Neural cell (in vitro differentiated cells): ENCODE measurements around the gene DERA. TPM values are rescaled to one million over a fixed set of nuclear protein-coding genes. Genes with fewer than 3 reads are reported as not detected.

ENCODE experiments used
- H2AFZ ChIP-seq: fragments of 200-600, 300-800 bp; sonication (generic), shearing (Covaris generic); 2 replicates; pipeline ENCODE4 v1.6.0; 2014; ENCODE audit warnings: low read depth, mild to moderate bottlenecking, antibody characterized with exemption, low read length, moderate library complexity
- H3F3A ChIP-seq: fragments of 200-600 bp; shearing (Covaris generic); 2 replicates; pipeline ENCODE4 v1.6.1; 2016; ENCODE audit warnings: mild to moderate bottlenecking, moderate library complexity, mixed read lengths, antibody characterized with exemption, low read length; ENCODE audit not compliant: insufficient read depth, poor library complexity, severe bottlenecking
- H3K27ac ChIP-seq: fragments of 200-600, 300-800 bp; sonication (generic), shearing (Covaris generic); 2 replicates; pipeline ENCODE4 v1.5.1; 2014; ENCODE audit warnings: mild to moderate bottlenecking, low read length, moderate library complexity
- H3K27me3 ChIP-seq: fragments of 300-800, 200-600 bp; sonication (generic), shearing (Covaris generic); 2 replicates; pipeline ENCODE4 v1.6.0; 2014; ENCODE audit warnings: mild to moderate bottlenecking, low read depth, low read length, moderate library complexity; ENCODE audit not compliant: insufficient read depth
- H3K36me3 ChIP-seq: fragments of 300-800, 200-600 bp; sonication (generic), shearing (Covaris generic); 2 replicates; pipeline ENCODE4 v1.5.1; 2014; ENCODE audit warnings: mild to moderate bottlenecking, antibody characterized with exemption, low read length, moderate library complexity; ENCODE audit not compliant: insufficient read depth
- H3K4me2 ChIP-seq: fragments of 300-800, 200-600 bp; sonication (generic), shearing (Covaris generic); 2 replicates; pipeline ENCODE4 v1.6.0; 2014; ENCODE audit warnings: mild to moderate bottlenecking, low read length
- H3K4me3 ChIP-seq: fragments of 300-800, 200-600 bp; sonication (generic), shearing (Covaris generic); 2 replicates; pipeline ENCODE4 v1.5.1; 2014; ENCODE audit warnings: mild to moderate bottlenecking, low read length, moderate library complexity
- H3K79me2 ChIP-seq: fragments of 200-600 bp; shearing (Covaris generic); replicated peaks from 2 replicates; pipeline ENCODE4 v1.6.0; 2014; ENCODE audit warnings: mild to moderate bottlenecking, low read length, moderate library complexity; ENCODE audit not compliant: insufficient read depth
- H3K9ac ChIP-seq: fragments of 300-800, 200-600 bp; sonication (generic), shearing (Covaris generic); 2 replicates; pipeline ENCODE4 v1.6.1; 2016; ENCODE audit warnings: mild to moderate bottlenecking, low read length, mixed read lengths
- H3K9me2 ChIP-seq: fragments of 200-600 bp; shearing (Covaris generic); 2 replicates; pipeline ENCODE4 v1.6.1; 2016; ENCODE audit warnings: mild to moderate bottlenecking, low read length, mixed read lengths; ENCODE audit not compliant: insufficient read depth
- H3K9me3 ChIP-seq: fragments of 200-600, 300-800 bp; sonication (generic), shearing (Covaris generic); 2 replicates; pipeline ENCODE4 v1.6.1; 2016; ENCODE audit warnings: mild to moderate bottlenecking, mixed run types, low read length, moderate library complexity, mixed read lengths
- H4K20me1 ChIP-seq: fragments of 200-600 bp; shearing (Covaris generic); 2 replicates; pipeline ENCODE4 v1.6.1; 2016; ENCODE audit warnings: mild to moderate bottlenecking, mixed run types; ENCODE audit not compliant: insufficient read depth
- EP300 ChIP-seq: fragments of 450-650 bp; conservative IDR thresholded peaks from 2 replicates; pipeline ENCODE4 v1.6.1; 2014; ENCODE audit warnings: antibody characterized with exemption, mild to moderate bottlenecking, moderate library complexity; ENCODE audit not compliant: poor library complexity, severe bottlenecking
- EZH2 ChIP-seq: fragments of 200-600, 300-800 bp; shearing (Covaris generic), sonication (generic); IDR thresholded peaks from 2 replicates; pipeline ENCODE4 v1.6.1; 2014; ENCODE audit warnings: antibody characterized with exemption, low read length, borderline replicate concordance, mild to moderate bottlenecking; ENCODE audit not compliant: insufficient read depth, poor library complexity, severe bottlenecking
- MXI1 ChIP-seq: fragments of 450-650 bp; conservative IDR thresholded peaks from 2 replicates; pipeline ENCODE4 v1.6.1; 2014; ENCODE audit warnings: antibody characterized with exemption, mild to moderate bottlenecking; ENCODE audit not compliant: poor library complexity, severe bottlenecking
- POLR2AphosphoS5 ChIP-seq: IDR thresholded peaks from 2 replicates; pipeline ENCODE4 v1.6.1; 2012
- RAD21 ChIP-seq: fragments of 450-650 bp; conservative IDR thresholded peaks from 2 replicates; pipeline ENCODE4 v1.6.1; 2014; ENCODE audit warnings: antibody characterized with exemption, mild to moderate bottlenecking, moderate library complexity
- SMC3 ChIP-seq: fragments of 450-650 bp; conservative IDR thresholded peaks from 2 replicates; pipeline ENCODE4 v1.6.1; 2014; ENCODE audit warnings: antibody characterized with exemption, mild to moderate bottlenecking, moderate library complexity; ENCODE audit not compliant: poor library complexity
- TAF1 ChIP-seq: IDR thresholded peaks from 2 replicates; pipeline ENCODE4 v1.6.1; 2012; ENCODE audit warnings: low read depth
- polyA plus RNA-seq: library from polyadenylated mRNA; depleted of rRNA; stranded (reverse); fragments of >200 nt; gene quantifications from 2 replicates; pipeline ENCODE4 v1.2.3, GENCODE V29; 2014
- TF ChIP-seq, protein P1 (sequence below): IDR thresholded peaks from 2 replicates; pipeline ENCODE4 v1.6.1; 2012; ENCODE audit warnings: borderline replicate concordance
- TF ChIP-seq, protein P2 (sequence below): fragments of 450-650 bp; IDR thresholded peaks from 2 replicates; pipeline ENCODE4 v1.5.1; 2014; ENCODE audit warnings: antibody characterized with exemption, mild to moderate bottlenecking, moderate library complexity; ENCODE audit not compliant: poor library complexity, severe bottlenecking

DERA gene
- polyA plus RNA-seq, 1 donor from 2014 or later = 7.7 TPM

DNA sequence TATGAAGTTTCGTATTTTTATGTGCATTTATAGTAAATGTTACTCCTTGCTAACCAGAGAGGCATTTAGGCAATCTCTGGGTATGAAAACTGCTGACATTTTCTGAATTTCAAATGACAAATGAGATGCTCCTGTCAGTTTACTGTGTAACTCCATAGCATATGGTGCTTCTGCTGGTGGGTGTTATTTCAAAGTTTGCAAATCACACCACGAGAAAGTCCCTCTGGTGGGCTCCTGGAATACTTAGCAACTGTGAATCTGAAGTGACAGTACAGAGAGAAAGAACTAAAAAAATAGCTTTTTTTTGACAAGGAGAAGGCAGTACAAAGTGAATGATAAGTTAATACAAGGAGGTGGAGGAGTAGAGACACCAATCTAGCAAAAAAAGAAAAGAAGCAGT lies 161.5 kb downstream of the DERA start:
- Histone ChIP-seq H4K20me1 (no peaks in the 10 kb centered on the region), H3K27ac (no peak overlapping the region), H3K9me3 (no peaks in the 10 kb centered on the region), H2AFZ (no peak overlapping the region), H3K36me3 (no peaks in the 10 kb centered on the region), H3K4me2 (no peak overlapping the region), H3K9me2 (no peaks in the 10 kb centered on the region), H3K9ac (no peak overlapping the region), H3K79me2 (no peaks in the 10 kb centered on the region), H3F3A (no peaks in the 10 kb centered on the region), H3K4me3 (no peak overlapping the region), H3K27me3 (no peaks in the 10 kb centered on the region)
- TF ChIP-seq TAF1 (no peak), POLR2AphosphoS5 (no peak), EZH2 (no peak), MXI1 (no peak), EP300 (no peak), SMC3 (no peak), RAD21 (no peak)
- TF ChIP-seq, protein P1, sequence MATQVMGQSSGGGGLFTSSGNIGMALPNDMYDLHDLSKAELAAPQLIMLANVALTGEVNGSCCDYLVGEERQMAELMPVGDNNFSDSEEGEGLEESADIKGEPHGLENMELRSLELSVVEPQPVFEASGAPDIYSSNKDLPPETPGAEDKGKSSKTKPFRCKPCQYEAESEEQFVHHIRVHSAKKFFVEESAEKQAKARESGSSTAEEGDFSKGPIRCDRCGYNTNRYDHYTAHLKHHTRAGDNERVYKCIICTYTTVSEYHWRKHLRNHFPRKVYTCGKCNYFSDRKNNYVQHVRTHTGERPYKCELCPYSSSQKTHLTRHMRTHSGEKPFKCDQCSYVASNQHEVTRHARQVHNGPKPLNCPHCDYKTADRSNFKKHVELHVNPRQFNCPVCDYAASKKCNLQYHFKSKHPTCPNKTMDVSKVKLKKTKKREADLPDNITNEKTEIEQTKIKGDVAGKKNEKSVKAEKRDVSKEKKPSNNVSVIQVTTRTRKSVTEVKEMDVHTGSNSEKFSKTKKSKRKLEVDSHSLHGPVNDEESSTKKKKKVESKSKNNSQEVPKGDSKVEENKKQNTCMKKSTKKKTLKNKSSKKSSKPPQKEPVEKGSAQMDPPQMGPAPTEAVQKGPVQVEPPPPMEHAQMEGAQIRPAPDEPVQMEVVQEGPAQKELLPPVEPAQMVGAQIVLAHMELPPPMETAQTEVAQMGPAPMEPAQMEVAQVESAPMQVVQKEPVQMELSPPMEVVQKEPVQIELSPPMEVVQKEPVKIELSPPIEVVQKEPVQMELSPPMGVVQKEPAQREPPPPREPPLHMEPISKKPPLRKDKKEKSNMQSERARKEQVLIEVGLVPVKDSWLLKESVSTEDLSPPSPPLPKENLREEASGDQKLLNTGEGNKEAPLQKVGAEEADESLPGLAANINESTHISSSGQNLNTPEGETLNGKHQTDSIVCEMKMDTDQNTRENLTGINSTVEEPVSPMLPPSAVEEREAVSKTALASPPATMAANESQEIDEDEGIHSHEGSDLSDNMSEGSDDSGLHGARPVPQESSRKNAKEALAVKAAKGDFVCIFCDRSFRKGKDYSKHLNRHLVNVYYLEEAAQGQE = no peak
- TF ChIP-seq, protein P2, sequence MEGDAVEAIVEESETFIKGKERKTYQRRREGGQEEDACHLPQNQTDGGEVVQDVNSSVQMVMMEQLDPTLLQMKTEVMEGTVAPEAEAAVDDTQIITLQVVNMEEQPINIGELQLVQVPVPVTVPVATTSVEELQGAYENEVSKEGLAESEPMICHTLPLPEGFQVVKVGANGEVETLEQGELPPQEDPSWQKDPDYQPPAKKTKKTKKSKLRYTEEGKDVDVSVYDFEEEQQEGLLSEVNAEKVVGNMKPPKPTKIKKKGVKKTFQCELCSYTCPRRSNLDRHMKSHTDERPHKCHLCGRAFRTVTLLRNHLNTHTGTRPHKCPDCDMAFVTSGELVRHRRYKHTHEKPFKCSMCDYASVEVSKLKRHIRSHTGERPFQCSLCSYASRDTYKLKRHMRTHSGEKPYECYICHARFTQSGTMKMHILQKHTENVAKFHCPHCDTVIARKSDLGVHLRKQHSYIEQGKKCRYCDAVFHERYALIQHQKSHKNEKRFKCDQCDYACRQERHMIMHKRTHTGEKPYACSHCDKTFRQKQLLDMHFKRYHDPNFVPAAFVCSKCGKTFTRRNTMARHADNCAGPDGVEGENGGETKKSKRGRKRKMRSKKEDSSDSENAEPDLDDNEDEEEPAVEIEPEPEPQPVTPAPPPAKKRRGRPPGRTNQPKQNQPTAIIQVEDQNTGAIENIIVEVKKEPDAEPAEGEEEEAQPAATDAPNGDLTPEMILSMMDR = no peak

- Histone ChIP-seq H3K4me3 (no peak overlapping the region), H3K4me2 (no peak overlapping the region), H3K27ac (no peak overlapping the region), H3K79me2 (no peaks in the 10 kb centered on the region), H3K27me3 (no peaks in the 10 kb centered on the region), H3F3A (no peaks in the 10 kb centered on the region), H3K36me3 (no peaks in the 10 kb centered on the region), H3K9me3 (no peaks in the 10 kb centered on the region), H4K20me1 (no peaks in the 10 kb centered on the region), H3K9me2 (no peaks in the 10 kb centered on the region), H3K9ac (no peak overlapping the region), H2AFZ (no peak overlapping the region)
- TF ChIP-seq, protein P1 = no peak
- TF ChIP-seq SMC3 (no peak), RAD21 (no peak), MXI1 (no peak), EZH2 (no peak), EP300 (no peak), TAF1 (no peak), POLR2AphosphoS5 (no peak)
- TF ChIP-seq, protein P2 = no peak
Observed at GRCh38 chr12:16074894-16075293, 163.8 kb downstream of the DERA start.
